SU-DHL-6 (cell line): Measurements from ENCODE around the gene KCTD19.

ENCODE experiments used
- H2AFZ ChIP-seq: fragments of 200-600 bp; sonication (generic); 2 replicates; pipeline ENCODE4 v1.6.1; 2014; ENCODE audit warnings: low read depth, mild to moderate bottlenecking, moderate library complexity, mixed read lengths, antibody characterized with exemption, low read length; ENCODE audit not compliant: severe bottlenecking
- H3F3A ChIP-seq: fragments of 200-600 bp; shearing (Covaris generic); 2 replicates; pipeline ENCODE4 v1.6.0; 2016; ENCODE audit warnings: antibody characterized with exemption, mild to moderate bottlenecking; ENCODE audit not compliant: insufficient read depth
- H3K27ac ChIP-seq: fragments of 200-600 bp; sonication (generic); 2 replicates; pipeline ENCODE4 v1.5.1; 2016; ENCODE audit warnings: low read depth, mild to moderate bottlenecking, low read length, moderate library complexity, mixed read lengths
- H3K27me3 ChIP-seq: fragments of 200-600 bp; sonication (generic), shearing (Covaris generic); 2 replicates; pipeline ENCODE4 v1.6.0; 2014; ENCODE audit warnings: mild to moderate bottlenecking, low read length
- H3K36me3 ChIP-seq: fragments of 200-600 bp; sonication (generic); 2 replicates; pipeline ENCODE4 v1.6.1; 2014; ENCODE audit warnings: mild to moderate bottlenecking, low read length, mixed read lengths
- H3K4me2 ChIP-seq: fragments of 300-600, 200-600 bp; shearing (Covaris generic), sonication (generic); 2 replicates; pipeline ENCODE4 v1.6.0; 2014; ENCODE audit warnings: low read length, low read depth, mild to moderate bottlenecking; ENCODE audit not compliant: poor library complexity, severe bottlenecking
- H3K4me3 ChIP-seq: fragments of 200-600 bp; sonication (generic); 2 replicates; pipeline ENCODE4 v1.5.1; 2014; ENCODE audit warnings: antibody characterized with exemption, low read length, mild to moderate bottlenecking, mixed read lengths; ENCODE audit not compliant: insufficient read depth, poor library complexity, severe bottlenecking
- H3K79me2 ChIP-seq: fragments of 200-600 bp; sonication (generic); 2 replicates; pipeline ENCODE4 v1.6.1; 2014; ENCODE audit warnings: mild to moderate bottlenecking, low read length, moderate library complexity; ENCODE audit not compliant: insufficient read depth
- H3K9ac ChIP-seq: fragments of 200-600 bp; sonication (generic); 2 replicates; pipeline ENCODE4 v1.7.0; 2014; ENCODE audit warnings: mild to moderate bottlenecking, low read length
- H3K9me2 ChIP-seq: fragments of 200-600 bp; sonication (generic); replicated peaks from 2 replicates; pipeline ENCODE4 v1.6.1; 2014; ENCODE audit warnings: low read length; ENCODE audit not compliant: insufficient read depth
- H3K9me3 ChIP-seq: fragments of 200-600 bp; sonication (generic); 2 replicates; pipeline ENCODE4 v1.6.1; 2014; ENCODE audit warnings: low read length, mixed read lengths; ENCODE audit not compliant: insufficient read depth
- H4K20me1 ChIP-seq: fragments of 200-600 bp; sonication (generic); 2 replicates; pipeline ENCODE4 v1.6.1; 2014; ENCODE audit warnings: low read depth, mild to moderate bottlenecking, antibody characterized with exemption, low read length, moderate library complexity, mixed read lengths
- EZH2phosphoT487 ChIP-seq: fragments of 200-600 bp; sonication (generic), shearing (Covaris generic); conservative IDR thresholded peaks from 2 replicates; pipeline ENCODE4 v1.6.1; 2018; ENCODE audit warnings: mild to moderate bottlenecking, antibody characterized with exemption, low read length, moderate library complexity, mixed read lengths
- TF ChIP-seq, protein P1 (sequence below): fragments of 200-600 bp; sonication (generic); IDR thresholded peaks from one replicate; pipeline ENCODE4 v1.5.1; 2017; ENCODE audit warnings: antibody characterized with exemption, mild to moderate bottlenecking, low read length, moderate library complexity; ENCODE audit not compliant: insufficient read depth, poor library complexity, severe bottlenecking

The KCTD19 gene

DNA sequence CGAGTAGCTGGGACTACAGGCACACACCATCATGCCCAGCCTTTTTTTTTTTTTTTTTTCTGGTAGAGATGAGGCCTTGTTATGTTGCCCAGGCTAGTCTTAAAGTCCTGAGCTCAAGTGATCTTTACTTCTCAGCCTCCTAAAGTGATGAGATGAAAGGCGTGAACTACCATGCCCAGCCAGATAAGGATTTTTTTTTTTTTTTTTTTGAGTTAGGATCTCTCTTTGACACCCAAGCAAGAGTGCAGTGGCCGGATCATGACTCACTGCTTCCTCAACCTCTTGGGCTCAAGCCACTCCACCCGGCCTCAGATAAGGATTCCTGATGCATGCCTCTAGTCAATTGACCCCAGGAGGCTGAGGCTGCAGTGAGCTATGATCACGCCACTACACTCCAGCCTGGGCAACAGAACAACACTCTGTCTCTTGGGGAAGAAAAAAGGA lies 58.4 kb downstream of the KCTD19 start:
- Histone ChIP-seq H3K4me3 (no peak overlapping the region), H2AFZ (no peak overlapping the region), H4K20me1 (no peaks in the 10 kb centered on the region), H3K4me2 (no peak overlapping the region), H3K36me3 (no peaks in the 10 kb centered on the region), H3K27ac (no peak overlapping the region), H3K79me2 (no peaks in the 10 kb centered on the region), H3K9me2 (no peaks in the 10 kb centered on the region), H3K9me3 (no peaks in the 10 kb centered on the region), H3F3A (no peaks in the 10 kb centered on the region), H3K9ac (no peak overlapping the region), H3K27me3 (no peaks in the 10 kb centered on the region)
- TF ChIP-seq, protein P1, sequence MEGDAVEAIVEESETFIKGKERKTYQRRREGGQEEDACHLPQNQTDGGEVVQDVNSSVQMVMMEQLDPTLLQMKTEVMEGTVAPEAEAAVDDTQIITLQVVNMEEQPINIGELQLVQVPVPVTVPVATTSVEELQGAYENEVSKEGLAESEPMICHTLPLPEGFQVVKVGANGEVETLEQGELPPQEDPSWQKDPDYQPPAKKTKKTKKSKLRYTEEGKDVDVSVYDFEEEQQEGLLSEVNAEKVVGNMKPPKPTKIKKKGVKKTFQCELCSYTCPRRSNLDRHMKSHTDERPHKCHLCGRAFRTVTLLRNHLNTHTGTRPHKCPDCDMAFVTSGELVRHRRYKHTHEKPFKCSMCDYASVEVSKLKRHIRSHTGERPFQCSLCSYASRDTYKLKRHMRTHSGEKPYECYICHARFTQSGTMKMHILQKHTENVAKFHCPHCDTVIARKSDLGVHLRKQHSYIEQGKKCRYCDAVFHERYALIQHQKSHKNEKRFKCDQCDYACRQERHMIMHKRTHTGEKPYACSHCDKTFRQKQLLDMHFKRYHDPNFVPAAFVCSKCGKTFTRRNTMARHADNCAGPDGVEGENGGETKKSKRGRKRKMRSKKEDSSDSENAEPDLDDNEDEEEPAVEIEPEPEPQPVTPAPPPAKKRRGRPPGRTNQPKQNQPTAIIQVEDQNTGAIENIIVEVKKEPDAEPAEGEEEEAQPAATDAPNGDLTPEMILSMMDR = no peak
- TF ChIP-seq EZH2phosphoT487 = no peak

DNA sequence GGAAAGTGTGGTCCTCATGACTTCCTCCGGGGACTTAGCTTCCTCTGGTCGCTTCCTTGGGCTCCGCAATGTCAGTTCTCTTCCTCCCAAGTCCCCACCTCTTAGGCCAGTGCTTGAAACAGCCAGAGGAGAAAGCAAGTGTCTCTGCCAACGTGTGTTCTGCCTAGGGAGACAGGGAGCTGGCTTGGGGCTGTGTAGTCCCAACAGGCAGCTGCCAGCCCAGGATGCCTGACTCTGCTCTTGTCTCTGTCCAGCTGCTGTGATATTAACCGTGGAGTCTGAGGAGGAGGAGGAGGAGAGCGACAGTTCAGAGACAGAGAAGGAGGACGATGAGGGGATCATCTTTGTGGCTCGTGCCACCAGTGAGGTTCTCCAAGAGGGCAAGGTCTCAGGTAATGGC lies 60.7 kb downstream of the KCTD19 start:
- no peaks in the 10 kb centered on the region for H3F3A ChIP-seq
- H3K36me3 ChIP-seq = no peaks in the 10 kb centered on the region
- H3K79me2 ChIP-seq = no peaks in the 10 kb centered on the region
- no peaks in the 10 kb centered on the region for H4K20me1 ChIP-seq
- TF ChIP-seq EZH2phosphoT487 = no peak
- TF ChIP-seq, protein P1 = no peak
- H3K27ac ChIP-seq = no peak overlapping the region
- H2AFZ ChIP-seq = no peak overlapping the region
- no peaks in the 10 kb centered on the region for H3K27me3 ChIP-seq
- no peak overlapping the region for H3K4me2 ChIP-seq
- H3K9me3 ChIP-seq = no peaks in the 10 kb centered on the region
- no peak overlapping the region for H3K4me3 ChIP-seq
- H3K9me2 ChIP-seq = no peaks in the 10 kb centered on the region
- no peak overlapping the region for H3K9ac ChIP-seq

DNA sequence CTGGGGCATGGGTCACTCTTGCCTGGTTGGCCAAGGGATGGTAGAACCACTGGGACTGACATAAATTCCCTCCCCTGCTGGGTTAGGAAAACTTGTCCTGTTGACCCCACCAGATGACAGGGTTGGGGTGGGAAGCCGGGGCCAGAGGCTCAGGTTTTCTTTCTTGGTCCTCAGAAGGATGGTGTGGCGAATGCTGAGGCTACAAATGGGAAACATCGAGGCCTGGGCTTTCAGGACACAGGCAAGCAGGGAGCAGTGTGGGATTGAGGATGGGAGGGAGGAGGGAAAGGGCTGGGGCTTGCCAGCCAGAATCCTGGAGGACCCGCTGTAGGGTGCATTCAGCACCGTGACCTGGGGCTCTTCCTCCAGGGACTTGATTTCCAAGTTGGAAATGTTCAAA lies 61.7 kb downstream of the KCTD19 start:
- no peaks in the 10 kb centered on the region for H3K79me2 ChIP-seq
- no peaks in the 10 kb centered on the region for H4K20me1 ChIP-seq
- TF ChIP-seq, protein P1 = no peak
- TF ChIP-seq EZH2phosphoT487 = no peak
- no peaks in the 10 kb centered on the region for H3K36me3 ChIP-seq
- no peaks in the 10 kb centered on the region for H3K9me3 ChIP-seq
- no peak overlapping the region for H3K4me2 ChIP-seq
- H3K27me3 ChIP-seq = no peaks in the 10 kb centered on the region
- H2AFZ ChIP-seq = no peak overlapping the region
- H3K4me3 ChIP-seq = no peak overlapping the region
- H3F3A ChIP-seq = no peaks in the 10 kb centered on the region
- H3K9me2 ChIP-seq = no peaks in the 10 kb centered on the region
- H3K27ac ChIP-seq = no peak overlapping the region
- no peak overlapping the region for H3K9ac ChIP-seq
